Tongue (tissue), 2 donors: ENCODE results near the gene EIF5. TPM values are rescaled to one million over a fixed set of nuclear protein-coding genes. Genes with fewer than 3 reads are reported as not detected.
A peak's percentile ranks its signal among the peaks of the same experiment; 100 is the strongest.

Source experiments
- DNase-seq: peaks from one replicate; pipeline ENCODE4 v3.0.0-alpha.2; 2015
- total RNA-seq: library from RNA; depleted of rRNA; stranded (reverse); fragments of >200 nt; gene quantifications from one replicate; pipeline ENCODE4 v1.2.3, GENCODE V29; 2014

Gene EIF5
- total RNA-seq, 1 donor from 2014 or later: 194 TPM

DNA sequence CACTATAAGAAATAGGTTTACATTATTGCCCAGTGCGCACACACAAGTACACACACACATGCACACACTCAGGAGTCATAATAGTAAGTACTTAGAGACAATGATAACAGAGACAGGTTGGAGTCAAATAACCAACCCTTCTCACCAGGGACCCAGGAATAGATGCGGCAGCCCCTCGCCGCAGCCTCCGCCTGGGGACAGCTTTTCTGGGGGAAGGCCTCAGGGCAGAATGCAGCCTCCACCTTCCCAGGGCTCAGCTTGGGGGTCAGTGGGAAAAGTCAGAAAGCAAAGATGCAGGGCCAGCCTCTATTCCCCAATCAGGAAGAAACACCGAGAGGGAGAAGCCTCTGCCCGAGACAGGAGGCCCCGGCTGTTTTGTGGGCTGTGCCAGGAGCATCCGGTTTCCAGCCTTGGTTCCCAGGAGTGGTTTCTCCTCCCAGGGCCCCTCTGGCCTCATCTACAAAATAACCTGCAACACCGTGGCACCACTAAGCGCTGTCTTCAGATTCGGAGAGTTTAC, 23.4 kb upstream of the EIF5 start:
- no peak for DNase-seq

DNA sequence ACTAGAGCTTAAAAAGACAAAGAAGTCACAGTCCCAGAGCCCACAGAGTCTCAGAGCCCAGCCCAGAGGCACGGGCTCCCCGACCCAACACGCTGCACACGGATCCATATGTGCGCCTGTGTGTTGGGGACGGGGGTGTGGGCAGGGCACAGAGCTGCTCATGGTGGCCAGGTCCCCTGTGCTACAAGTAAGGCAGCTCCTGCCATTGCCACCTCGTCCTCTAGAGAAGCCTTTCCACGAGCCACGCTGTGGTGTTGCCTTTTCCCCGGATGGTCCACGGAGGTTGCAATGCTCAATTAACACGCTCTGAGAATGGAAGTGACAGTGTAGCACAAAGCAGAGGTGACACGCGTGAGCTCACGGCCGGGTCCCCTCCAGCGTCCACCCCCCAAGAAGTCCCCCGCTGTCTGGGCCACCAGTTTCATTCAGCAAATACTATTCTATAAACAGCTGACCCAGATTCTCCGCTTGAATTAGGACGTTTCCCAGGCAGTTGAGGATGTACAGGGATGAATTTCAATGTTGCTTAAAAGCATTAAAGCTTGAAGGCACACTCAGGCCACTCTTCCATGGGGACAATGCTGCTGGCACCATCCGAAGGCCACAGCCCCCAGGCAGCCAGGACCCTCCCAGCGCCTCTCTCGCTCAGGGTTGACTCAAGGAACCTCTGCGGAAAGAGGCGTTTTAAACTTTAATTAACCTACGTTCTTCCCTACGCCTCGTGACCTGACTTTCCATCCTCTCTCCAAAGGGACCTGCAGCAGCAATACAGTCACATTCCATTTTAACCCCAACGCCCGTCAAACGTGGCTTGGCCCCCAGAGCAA, 22.7 kb upstream of the EIF5 start:
- no peak for DNase-seq

DNA sequence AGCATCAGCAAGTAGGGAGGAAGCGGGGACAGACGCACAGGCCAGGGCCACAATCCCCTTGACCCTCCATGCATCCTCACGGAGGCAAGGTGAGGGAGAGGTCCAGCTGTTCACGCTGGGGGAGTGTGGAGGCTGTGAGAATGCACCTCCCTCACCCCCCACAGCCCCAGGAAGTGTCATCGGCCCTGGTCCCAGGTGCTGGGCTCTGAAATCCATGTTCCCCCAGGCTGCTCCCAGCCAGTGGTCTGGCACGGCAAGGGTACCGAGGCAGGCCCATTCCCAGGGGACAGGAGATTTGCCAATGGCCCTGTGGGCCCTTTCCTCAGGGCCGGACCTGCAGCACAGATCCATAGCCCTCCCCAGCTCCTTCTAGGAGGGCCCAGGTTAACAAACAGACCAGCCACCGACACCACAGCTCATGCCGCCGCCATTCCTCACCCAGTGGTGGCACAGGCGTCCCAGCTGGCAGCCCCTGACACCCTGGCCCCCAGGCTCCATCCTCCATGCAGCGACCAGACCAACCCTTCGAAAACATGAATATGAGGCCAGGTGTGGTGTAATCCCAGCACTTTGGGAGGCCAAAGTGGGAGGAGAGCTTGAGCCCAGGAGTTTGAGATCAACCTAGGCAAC, 21.9 kb upstream of the EIF5 start:
- no peak for DNase-seq

DNA sequence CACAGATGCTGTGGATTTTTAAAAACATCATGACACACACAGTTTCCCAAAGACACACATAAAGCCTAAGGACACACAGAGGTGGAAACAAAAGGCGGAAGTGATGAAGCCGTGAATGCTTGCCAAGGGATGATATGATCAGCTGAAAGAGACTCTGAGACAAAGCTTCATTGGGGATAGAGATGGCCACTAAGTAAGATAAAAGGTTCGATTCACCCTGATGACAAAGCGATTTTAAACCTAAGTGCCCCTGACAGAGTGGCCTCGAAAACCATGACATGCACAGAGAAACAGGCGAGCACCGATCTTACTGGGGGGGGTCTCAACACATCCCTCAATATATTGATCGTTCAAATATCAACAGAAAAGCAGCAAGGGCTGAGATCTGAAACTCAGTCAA, 20.3 kb upstream of the EIF5 start:
- no peak for DNase-seq

DNA sequence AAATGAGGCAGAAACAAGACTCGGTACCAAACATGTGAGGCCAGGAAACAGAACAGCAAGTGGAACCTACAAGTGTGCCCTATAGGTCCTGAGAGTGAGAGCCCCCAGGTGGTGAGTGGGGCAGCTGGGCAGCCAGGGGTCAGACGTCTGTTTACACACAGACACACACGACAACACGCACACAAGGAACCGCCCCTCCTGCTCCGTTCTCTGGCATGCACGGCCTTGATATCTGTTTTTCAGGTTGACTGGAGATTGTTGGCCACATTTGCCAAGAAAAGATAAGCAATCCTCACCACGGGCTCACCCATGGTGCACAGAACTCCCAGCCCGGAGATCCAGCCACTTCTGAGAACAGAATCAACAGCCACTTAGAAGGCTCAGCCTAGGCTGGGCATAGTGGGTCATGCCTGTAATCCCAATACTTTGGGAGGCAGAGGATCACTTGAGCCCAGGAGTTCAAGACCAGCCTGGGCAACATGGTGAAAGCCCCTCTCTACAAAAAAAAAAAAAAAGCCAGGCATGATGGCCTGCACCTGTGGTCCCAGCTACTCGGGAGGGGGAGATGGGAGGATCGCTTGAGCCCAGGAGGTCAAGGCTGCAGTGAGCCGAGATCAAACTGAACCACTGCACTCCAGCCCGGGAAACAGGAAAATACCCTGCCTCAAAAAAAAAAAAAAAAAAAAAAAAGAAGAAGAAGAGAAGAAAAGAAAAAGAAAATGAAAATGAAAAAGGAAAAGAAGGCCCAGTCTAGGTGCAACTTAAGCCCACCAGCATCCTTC, 19.4 kb upstream of the EIF5 start:
- DNase-seq: no peak

DNA sequence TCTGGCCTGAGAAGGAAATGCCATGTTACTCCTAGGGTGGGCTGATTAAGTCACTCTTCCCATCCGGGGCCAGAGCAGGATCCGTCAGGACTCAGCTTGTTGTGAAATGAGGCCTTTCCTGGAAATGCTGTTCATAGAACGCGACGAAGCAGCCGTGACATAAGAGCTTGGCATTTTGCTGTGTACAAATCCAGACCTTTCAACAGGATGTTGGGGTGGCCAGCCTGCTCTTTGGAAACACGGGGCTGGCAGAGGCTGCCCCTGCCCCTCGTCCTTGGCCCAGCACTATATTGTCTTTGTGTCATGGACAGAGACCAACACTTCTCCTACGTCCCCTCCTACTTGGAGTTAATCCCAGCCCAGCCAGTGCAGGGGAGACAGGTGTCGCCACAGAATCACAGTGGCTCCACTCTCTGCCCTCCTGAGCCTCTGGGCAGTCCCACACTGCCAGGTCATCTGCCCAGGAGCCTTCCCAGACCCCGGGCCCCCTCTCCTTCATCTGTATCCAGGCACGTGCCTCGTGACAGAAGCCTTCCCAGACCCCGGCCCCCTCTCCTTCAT, 18.6 kb upstream of the EIF5 start:
- no peak for DNase-seq

DNA sequence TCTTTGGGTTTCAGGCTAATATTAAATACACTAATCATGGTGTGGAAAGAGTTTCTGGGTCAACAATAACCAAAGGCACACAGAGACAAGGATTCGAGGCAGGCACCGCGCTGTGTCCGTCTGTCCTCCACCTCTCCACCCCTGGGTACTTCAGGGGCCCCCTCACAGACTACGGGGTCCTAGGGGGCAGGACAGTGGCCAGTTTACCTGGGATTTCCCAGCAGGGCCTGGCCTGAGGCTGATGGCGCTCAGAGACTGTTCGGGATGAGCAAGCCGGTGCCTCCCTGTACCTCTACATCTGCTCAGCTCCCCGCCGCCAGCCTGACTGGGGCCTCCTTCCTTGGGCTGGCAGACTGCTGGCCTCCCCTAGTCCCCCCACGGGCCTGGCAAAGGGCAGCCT, 18.1 kb upstream of the EIF5 start:
- no peak for DNase-seq

DNA sequence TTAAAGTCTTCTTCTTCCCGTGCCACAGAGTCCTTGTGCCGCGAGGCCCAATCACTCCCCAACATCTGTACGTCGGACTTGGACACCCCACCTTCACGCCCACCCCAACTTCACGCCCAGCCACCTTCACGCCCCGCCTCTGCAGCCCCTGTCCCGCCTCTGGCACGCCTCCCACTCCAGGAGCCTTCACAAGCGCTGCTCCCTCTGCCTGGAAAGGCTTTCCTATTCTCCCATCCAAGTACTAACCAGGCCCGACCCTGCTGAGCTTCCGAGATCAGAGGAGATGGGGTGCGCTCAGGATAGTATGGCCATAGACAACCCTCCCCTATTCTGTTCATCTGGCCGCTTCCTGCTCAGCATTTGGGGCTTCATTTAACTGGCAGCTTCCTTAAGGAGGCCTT, 17.3 kb upstream of the EIF5 start:
- DNase-seq: no peak

DNA sequence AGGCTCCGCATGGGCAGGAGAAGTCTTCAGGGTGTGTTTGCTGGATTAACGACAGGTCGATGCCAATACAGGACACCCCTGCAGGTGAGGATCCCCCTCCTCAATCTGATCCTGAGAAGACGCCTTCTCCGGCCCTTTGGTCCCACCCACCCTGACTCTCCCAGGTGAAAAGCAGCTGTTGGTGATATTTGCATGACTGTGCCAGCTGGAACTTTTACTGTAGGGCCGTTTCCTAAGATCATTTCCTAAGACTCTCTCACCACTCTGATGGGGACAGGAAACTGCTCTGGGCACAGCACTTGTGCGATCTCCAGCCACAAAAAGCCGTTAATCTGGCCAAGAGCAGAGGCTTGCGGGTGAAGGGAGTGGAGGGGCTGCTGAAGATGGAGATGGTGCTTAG, 16.8 kb upstream of the EIF5 start:
- DNase-seq: no peak

DNA sequence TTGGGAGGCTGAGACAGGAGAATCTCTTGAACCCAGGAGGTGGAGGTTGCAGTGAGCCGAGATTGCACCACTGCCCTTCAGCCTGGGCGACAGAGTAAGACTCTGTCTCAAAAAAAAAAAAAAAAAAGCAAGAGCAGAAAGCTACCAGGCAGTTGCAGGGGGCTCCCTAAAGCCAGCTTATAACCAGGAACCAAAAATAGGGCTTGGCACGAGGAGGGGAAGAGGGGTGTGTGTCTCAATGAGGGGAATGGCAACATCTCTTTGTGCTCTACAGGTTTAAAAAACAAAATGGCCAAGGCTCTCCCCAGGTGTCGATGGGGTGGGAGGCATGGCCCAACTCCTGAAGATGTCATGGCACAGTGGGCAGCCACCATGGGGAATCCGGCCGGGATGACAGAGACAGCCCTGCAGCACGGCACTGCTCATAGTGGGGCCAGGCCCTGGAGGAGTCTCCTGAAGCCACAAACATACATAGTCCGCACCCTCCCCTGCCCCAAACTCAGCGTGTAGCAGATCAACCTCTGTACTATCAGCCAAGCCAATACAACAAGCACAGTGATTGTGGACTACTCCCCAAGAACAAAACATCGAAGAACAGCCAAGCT, 16.0 kb upstream of the EIF5 start:
- DNase-seq: no peak

DNA sequence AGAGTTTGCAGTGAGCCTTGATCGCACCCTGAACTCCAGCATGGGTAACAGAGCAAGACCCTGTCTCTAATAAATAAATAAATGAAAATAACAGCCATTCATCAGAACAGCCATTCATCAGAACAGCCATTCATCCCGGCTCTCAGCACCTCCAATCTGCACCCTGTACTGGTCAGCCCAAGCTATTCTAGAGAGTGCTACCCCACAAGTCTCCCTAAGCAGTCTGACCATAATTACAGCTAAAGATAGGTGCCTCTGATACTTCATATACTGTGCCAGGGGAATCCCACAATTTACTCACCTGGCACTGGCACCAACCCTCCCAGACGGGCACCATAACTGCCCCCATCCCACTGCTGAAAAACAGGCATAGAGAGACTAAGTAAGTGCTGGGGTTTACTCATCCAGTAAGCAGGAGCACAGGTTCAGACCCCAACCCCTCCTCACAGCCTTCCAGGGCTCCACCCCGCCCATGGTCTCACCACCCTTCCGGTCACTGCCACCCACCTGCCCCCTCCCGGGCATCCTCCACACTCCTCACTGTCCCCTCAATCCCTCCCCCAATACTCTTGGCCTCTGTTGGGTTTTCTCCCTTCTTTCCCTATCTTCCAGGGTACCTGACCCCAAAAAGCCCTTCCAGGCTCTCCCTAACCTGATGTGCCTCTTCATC, 15.2 kb upstream of the EIF5 start:
- no peak for DNase-seq

DNA sequence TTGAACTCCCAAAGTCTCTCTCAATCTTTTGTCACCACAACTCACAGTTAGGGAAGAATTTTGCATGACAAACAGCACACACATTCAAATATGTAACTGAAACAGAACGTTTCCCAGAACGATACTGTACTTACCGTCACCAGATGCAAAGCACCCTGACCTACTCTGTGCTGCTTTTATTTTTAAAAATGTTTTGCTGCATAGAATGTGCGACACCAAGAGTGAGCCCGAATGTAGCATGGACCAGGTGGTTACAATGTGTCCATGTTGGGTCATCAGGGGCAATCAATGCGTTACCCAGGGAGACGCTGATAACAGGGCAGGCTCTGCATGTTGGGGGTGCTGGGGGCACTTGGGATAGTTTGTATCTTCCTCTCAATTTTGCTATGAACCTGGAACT, 14.6 kb upstream of the EIF5 start:
- DNase-seq: no peak

DNA sequence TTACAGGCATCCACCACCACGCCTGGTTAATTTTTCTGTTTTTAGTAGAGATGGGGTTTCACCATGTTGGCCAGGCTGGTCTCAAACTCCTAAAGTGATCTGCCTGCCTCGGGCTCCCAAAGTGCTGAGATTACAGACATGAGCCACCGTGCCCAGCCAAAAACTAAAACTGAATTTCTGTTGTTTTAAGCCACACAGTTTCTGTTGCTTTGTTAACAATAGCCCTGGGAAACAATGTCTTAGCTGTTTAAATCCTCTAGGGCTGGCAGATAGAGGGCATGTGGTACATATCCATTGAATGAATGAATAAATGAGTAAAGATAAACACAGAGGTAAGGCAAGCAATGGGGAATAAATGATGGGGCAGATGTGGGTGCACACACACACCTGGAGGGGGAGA, 8.0 kb upstream of the EIF5 start:
- no peak for DNase-seq

DNA sequence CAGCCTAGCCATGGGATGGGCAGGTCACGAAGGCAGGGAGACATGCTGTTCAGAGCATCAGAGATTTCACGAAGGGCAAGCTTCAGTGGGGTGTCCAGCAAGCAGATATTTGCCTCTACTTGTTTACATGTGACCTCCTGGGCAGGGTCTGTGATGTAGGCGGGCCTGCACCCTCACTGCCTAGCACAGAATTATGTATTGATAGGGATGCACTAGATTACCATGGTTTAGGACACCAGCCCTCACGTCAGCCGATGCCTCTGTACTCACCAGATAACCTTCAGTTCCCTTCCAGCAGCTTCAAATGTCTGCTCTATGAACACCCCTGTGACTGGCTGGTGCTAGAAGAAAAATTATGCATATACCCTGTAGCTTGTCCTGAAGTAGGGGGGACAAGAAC, 5.1 kb upstream of the EIF5 start:
- DNase-seq: no peak

DNA sequence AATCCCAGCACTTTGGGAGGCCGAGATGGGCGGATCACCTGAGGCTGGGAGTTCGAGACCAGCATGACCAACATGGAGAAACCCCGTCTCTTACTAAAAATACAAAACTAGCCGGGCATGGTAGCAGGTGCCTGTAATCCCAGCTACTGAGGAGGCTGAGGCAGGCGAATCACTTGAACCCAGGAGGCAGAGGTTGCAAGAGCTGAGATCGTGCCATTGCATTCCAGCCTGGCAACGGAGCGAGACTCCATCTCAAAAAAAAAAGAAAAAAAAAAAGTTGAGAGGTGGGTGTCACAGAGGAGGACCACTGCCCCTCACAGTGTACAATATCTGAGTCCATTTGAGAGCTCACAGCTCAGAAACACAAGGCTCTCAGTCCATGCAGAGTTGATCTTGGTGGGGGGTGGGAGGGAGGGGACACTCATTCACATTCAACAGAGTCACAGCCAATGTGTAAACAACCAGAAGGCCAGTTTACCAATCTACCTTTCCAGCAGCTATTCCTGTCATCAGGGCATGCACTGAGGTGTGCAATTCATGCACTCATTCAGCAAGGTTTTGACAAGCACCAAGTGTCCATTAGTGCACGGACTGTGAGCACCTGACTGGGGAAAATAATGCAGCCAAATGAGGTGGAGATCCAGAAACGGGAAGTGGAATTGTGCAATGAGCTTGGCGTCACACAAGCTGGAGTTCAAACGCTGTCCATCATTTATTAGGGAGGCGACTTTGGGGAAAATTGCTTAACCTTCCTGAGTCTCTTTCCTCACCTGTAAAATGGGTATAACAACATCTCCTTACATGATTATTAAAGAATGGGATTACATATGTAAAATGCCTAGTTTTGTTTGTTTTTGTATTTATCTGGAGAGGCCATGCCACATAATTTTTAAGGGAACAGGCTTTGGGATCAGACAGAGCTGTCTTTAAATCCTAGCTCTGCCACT, 4.4 kb upstream of the EIF5 start:
- no peak for DNase-seq

DNA sequence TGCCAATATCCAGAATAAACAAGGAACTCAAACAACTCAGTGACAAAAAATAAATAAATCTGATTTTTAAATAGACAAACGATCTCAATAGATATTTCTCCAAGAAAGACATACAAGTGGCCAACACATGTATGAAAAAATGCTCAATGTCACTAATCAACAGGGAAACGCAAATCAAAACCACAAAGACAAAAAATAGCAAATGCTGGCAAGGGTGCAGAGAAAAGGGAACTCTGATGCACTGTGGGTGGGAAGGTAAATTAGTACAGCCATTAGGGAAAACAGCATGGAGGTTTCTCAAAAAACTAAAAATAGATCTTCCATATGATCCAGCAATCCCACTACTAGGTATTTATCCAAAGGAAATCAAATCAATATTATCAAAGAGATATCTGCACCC, 3.5 kb upstream of the EIF5 start:
- DNase-seq: no peak

DNA sequence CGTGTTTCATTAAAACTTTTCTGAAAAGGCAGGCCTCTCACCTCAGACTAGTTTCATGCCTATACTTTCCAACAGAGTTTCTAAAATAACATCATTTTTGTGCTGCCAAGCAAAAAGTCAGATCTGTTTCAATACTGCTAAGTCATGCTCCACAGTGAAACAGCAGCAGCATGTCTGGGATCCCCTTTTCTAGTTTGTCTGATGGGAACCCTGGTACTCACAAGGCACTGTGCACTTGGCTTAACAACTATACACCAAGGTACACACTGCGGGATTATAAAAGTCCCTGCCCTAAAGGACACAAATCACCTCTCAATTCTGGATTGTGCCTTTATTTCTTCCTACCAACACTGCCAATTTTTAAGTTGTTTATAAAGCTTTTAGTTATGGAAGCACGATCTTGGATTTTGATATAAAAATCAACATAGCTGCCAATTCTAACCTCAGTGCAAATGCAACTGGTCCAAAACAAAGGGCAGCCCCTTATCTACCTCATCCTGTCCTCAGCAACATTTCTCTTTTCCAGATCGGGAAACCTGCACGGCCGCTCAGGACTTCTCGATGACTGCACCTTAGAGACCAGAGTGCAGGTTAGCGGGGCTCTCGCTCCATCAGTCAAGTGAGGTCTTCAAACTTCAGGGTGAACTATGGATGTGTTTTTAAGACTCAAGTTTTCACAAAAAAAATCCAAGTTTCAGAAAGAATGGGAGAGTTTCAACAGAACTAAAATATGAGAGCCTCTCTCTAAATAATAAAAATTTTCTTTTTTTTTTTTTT, 1.7 kb upstream of the EIF5 start:
- no peak for DNase-seq

DNA sequence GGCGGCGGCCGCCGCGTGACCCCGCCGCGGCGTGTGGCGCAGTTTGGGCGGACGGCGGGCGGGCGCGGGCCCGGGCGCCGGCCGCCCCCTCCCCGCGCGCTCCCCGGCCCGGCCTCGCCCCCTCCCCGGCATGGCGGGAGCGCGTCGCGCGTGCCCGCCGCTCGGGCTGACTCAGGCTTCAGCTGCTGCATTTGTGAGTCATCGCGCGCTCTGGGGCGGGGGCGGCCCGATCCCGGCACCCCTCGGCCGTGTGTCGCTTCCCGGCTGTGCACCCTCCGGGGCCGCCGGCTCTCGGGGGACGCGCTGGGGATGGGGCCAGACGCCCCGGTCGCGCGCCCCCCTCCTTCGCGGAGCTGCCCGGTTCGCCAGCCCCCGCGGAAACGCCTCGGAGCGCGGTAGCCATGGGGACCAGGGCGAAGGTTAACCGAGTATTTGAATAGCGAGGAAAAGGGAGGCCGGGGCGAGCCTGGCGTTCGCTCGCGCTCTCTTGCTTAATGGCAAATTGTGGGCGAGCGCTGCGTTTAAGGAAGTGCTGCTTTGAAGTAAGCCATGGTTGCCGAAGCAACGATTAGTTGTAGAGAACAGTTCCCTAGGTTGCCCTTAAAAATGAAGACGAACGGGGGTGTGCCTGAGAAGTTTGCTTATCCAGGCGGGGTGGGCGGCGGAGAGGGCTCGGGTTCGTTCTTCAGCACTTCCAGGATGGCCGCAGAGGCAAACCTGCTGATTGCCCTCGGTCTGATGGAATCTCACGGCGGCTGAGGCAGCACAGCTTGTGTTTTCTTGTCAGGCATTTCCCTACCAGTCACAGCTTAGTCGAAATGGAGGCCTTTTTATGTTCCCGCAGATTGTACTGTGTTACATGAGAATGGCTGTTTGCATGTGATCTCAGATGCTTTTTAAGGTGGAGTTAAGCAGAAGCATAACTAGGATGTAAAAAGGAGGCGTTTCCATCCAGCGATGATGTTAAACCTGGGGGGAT, 896 bp downstream of the EIF5 start:
- peak; percentile 87 for DNase-seq

DNA sequence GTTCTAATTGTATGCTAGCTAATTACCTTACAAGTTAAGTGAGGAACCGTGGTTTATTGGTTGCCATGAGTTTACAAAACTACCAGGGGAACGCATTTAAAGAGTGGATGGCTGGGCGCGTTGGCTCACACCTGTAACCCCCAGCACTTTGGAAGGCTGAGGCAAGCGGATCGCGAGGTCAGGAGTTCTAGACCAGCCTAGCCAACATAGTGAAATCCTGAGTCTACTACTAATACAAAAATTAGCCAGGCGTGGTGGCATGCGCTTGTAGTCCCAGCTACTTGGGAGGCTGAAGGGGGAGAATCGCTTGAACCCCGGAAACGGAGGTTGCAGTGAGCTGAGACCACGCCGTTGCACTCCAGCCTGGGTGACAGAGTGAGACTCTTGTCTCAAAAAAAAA, 2.2 kb downstream of the EIF5 start:
- no peak for DNase-seq
